NCI-H146 treated with DMSO at 0.1 percent for 48 hours (cell line): ENCODE measurements around the gene C19orf44.
"Not testable (repeated sequence)": the region's sequence is repeated elsewhere in the genome, so short reads cannot be mapped to it uniquely, and the experiment has no call there.

Experiments used
- DNase-seq: peaks from one replicate; lab custom pipeline; 2025; ENCODE audit not compliant: unreplicated experiment; lab: John Stamatoyannopoulos, UW

C19orf44 gene

GRCh38 chr19:16466802-16467427 lies 29.3 kb upstream of the C19orf44 start:
- DNase-seq = not testable (repeated sequence)

DNA sequence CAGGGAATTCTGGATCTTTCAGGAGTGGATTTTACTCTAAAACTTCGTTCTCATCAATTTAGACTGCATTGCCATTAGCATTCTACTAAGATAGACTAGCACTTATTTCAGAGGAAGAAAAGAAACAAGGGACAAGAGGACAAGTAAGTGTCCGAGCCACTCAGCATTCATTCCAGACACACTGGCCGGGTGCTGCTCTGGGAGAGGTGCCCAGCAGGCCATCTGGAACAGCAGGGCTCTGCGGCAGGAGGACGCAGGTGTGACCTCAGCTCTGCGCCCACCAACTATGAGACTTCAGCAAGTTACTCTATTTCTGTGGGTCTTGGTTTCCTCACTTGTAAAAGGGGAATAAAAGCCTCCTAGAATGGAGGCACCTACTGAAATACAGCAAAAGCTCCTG lies 28.6 kb upstream of the C19orf44 start:
- DNase-seq = no peak

DNA sequence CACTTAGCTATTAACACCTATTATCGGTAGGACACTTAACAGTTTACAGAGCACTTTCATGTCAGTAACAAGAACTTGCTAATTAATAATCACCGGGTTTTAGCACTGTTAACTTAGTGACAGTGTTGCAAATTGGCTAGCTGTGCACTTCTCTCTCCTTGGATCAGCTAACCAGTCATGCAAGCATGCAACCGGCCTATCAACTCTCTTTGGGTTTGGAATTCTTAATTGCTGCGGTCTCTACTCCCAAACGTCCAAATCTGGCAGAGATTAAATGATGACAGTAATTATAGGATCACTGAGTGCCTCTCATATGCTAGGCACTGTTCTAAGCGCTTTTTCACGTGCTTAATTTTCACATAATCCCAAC lies 25.7 kb upstream of the C19orf44 start:
- no peak for DNase-seq

DNA sequence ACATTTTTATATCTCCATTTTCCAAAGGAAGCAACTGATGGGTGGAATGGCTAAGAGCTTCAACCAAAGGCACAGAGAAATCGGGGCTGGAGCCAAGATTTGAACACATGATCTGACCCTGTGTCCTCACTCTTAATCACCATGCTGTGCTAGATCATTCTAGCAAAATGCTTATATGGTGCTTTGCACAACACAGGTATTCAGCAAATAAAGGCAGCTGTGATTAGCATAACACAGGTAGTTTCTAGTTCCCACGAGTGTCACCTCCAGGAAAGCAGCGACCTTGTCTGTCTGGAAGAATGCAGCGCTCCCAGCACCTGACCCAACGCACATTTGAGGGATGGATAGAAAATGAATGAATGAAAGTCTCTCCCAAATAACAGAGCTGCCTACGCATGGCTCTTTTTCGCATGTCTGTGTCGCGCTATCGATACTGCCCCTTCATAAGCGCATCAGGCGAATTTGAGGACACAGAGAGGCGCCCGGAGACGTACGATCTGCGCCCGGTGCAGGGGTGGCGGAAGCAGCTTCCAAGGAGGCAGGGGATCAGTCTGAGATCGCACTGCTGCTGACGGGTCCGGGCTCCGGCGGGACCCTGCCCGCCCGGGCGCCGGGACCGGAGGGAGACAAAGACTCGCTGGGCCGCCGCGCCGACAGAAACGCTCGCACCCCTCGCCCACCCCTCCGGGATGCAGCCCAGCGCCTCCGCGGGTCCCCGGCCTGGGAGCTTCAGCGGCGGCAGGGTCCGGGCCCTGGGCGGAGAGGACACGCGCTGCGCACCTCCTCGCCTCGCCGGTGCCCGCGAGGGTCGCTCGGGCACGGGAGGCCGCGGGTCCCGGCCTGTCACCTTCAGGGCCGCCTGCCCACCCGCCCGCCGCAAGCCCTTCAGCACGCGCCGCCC lies 25.0 kb upstream of the C19orf44 start:
- DNase-seq = no peak

GRCh38 chr19:16472559-16472899 lies 23.7 kb upstream of the C19orf44 start:
- not testable (repeated sequence) for DNase-seq

GRCh38 chr19:16472992-16473391 lies 23.2 kb upstream of the C19orf44 start:
- DNase-seq = no peak

DNA sequence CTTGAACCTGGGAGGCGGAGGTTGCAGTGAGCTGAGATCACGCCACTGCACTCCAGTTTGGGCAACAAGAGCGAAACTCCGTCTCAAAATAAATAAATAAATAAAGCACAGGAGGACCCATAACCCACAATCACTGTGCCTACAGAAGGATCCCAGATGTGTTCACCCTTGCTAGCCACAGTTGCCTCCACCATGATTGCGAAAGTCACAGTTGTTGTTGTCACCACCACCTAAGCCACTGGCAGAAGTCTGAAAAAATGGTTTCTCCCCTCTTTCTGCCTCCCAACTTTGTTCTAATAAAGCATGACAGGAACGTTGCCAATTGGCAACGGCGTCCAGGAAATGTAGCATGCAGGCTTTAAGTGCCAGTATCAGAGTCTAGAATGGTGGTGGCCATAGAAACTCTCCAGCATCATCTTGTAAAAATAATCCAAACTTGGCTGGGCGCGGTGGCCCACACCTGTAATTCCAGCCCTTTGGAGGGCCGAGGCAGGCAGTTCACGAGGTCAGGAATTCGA lies 22.3 kb upstream of the C19orf44 start:
- no peak for DNase-seq

DNA sequence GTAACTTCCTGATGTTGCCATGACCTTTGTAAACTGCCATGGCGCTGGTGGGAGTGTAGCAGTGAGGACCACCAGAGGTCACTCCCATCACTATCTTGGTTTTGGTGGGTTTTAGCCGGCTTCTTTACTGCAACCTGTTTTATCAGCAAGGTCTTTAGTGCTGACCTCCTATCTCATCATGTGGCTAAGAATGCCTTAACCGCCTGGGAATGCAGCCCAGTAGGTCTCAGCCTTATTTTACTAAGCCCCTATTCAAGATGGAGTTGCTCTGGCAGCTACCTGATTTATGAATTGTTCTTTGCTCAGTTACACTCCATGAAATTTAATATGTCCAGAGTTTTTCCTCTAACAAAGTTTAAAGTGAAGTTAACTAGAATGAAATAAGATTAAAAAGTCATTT lies 19.8 kb upstream of the C19orf44 start:
- DNase-seq = no peak

GRCh38 chr19:16477311-16477710 lies 18.9 kb upstream of the C19orf44 start:
- DNase-seq = no peak

DNA sequence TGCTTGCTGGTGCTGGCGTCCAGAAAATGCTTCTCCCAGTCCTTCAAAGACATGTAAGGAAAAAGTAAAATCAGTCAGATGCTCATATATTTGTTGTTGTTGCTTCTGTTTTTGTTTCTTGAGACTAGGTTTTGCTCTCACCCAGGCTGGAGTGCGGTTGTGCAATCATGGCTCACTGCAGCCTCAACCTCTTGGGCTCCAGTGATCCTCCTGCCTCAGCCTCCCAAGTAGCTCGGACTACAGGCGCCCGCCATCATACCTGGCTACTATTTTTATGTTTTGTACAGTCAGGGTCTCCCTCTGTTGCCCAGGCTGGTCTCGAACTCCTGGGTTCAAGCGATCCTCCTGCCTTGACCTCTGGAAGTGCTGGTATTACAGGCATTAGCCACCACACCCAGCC lies 13.4 kb upstream of the C19orf44 start:
- no peak for DNase-seq

GRCh38 chr19:16486476-16486875 lies 9.7 kb upstream of the C19orf44 start:
- not testable (repeated sequence) for DNase-seq

GRCh38 chr19:16496613-16496983 lies 404 bp downstream of the C19orf44 start:
- no peak for DNase-seq

DNA sequence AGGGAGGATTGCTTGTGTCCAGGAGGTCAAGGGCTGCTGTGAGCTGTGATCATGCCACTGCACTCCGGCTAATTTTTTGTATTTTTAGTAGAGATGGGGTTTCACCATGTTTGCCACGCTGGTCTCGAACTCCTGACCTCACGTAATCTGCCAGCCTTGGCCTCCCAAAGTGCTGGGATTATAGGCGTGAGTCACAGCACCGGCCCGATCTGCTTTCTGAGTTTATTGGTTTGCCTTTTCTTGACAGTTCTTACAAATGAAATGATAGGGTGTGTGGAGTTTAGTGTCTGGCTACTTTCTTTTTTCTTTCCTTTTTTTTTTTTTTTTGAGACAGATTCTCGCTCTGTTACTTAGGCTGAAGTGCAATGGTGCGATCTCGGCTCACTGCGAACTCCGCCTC lies 848 bp downstream of the C19orf44 start:
- DNase-seq = no peak

DNA sequence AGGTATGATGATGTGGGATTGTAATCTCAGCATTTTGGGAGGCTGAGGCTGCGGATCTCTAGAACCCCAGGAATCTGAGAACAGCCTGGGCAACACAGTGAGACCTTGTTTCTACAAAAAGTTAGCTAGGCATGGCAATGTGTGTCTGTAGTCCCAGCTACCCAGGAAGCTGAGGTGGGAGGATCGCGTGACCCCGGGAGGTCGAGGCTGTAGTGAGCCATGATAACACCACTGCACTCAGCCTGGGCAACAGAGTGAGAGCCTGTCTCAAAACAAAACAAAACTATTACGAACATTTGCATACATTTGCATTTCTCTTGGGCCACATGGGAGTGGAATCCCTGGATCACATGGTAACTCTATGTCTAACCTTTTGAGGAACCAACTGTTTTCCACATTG lies 1.6 kb downstream of the C19orf44 start:
- no peak for DNase-seq

DNA sequence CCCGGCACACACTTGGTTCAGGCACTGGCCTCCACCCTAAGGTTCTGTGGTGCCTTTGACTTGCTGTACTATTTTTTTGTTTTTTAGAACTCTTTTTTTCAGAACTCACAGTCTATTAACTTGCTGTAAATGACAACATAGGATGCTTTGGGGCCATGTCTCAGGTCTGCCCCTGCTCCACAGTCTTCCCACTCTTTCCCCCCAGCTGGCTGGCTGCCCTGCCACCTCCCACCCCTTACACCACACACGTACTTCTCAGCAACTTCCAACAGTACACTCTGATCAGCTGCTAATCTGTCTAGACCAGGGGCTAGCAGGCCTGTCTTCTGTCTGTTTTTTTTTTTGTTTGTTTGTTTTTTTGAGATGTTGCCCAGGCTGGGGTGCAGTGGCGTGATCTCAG lies 8.1 kb downstream of the C19orf44 start:
- no peak for DNase-seq

DNA sequence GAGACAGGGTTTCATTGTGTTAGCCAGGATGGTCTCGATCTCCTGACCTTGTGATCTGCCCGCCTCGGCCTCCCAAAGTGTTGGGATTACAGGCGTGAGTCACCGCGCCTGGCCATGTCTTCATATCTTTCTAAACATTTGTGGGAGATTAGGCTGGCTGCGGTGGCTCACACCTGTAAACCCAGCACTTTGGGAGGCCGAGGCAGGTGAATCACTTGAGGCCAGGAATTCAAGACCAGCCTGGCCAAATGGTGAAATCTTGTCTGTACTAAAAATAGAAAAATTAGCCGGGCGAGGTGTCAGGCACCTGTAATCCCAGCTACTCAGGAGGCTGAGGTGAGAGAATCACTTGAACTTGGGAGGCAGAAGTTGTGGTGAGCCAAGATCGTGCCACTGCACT lies 10.0 kb downstream of the C19orf44 start:
- DNase-seq = not testable (repeated sequence)

- no peak for DNase-seq
Measured at GRCh38 chr19:16506961-16507360, 10.8 kb downstream of the C19orf44 start.

DNA sequence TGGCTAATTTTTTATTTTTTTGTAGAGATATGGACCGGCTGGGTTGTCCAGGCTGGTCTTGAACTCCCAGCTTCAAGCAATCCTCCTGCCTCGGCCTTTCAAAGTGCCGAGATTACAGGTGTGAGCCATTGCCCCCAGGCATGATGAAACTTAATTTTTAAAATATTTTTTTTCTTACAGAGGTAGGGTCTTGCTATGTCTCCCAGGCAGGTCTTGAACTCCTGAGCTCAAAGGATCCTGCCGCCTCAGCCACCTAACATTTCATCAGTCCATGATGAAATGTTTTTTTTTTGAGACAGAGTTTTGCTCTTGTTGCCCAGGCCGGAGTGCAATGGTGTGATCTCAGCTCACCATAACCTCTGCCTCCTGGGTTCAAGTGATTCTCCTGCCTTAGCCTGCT lies 12.4 kb downstream of the C19orf44 start:
- no peak for DNase-seq

GRCh38 chr19:16509141-16510061 lies 13.2 kb downstream of the C19orf44 start:
- DNase-seq = no peak

DNA sequence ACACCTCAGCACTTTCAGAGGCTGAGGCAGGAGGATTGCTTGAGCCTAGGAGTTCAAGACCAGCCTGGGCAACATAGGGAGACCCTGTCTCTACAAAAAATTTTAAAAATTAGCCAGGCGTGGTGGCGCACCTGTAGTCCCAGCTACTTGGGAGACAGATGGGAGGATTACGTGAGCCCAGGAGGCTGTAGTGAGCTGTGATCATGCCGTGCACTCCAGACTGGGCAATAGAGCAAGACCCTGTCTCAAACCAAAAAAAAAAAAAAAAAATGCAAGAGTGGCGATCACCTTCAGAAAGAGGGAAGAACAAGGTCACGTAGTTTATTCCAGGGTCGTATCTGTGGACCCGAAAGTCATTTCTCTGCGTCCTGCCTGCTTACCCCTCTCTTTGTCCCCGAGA lies 16.4 kb downstream of the C19orf44 start:
- not testable (repeated sequence) for DNase-seq

DNA sequence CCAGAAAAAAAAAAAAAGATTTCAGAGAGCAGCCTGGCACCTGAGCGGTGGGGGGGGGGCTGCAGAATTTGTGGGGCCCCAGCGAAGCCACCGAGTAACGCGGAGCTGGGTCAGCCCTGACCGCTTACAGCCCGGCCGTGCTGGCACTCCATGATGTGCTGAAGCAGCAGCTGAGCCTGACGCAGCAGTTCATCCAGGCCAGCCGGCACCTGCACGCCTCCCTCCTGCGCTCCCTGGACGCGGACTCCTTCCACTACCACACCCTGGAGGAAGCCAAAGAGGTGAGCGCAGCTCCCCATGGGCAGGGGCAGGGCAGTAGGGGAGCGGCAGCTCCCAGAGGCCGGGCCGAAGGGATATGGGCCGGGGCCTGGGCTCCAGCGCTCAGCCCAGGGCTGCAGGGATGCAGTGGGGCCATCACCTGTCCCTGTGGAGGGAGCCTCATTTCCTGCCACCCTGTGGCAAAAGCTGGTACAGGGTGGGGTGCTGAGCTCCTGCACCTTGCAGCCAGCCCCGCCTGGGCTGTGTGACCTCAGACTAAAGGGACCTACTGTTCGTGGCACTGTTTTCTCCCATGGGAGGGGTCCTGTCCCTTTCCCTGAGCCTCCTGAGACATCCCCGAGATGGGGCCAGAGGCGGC lies 18.3 kb downstream of the C19orf44 start:
- no peak for DNase-seq
